ENCODE results near the gene TMEM50A.
"Not testable (repeated sequence)": the region's sequence is repeated elsewhere in the genome, so short reads cannot be mapped to it uniquely, and the experiment has no call there.

- TF ChIP-seq EZH2phosphoT487 (conservative IDR thresholded peaks at IDR 0.05; ENCODE audit: low read length); CTCF (IDR thresholded peaks at IDR 0.05; ENCODE audit: insufficient read depth, low read length, poor library complexity, severe bottlenecking): not testable (repeated sequence)
Observed at GRCh38 chr1:25308168-25308567, 30.0 kb upstream of the TMEM50A start.

Measured in SU-DHL-6 (cell line).